Measurements from ENCODE around the gene SLC7A14. TPM values are rescaled to one million over a fixed set of nuclear protein-coding genes. Genes with fewer than 3 reads are reported as not detected.
A peak's percentile ranks its signal among the peaks of the same experiment; 100 is the strongest.

The SLC7A14 gene
- total and polyA plus RNA-seq, 2 experiments from 2014 or later = 0.05 TPM; not detected in 1

- H3K4me1 ChIP-seq (ENCODE audit: insufficient read depth) = no peaks in the 10 kb centered on the region
- H3K79me2 ChIP-seq (ENCODE audit: insufficient read depth) = no peaks in the 10 kb centered on the region
- no peaks in the 10 kb centered on the region for H4K20me1 ChIP-seq (ENCODE audit: insufficient read depth)
- no peaks in the 10 kb centered on the region for H3K27me3 ChIP-seq (replicated peaks; ENCODE audit: insufficient read depth)
- no peaks in the 10 kb centered on the region for H3K9me2 ChIP-seq (ENCODE audit: insufficient read depth)
- no peaks in the 10 kb centered on the region for H3F3A ChIP-seq (ENCODE audit: insufficient read depth)
- no peak for TF ChIP-seq EZH2phosphoT487 (IDR thresholded peaks at IDR 0.05; ENCODE audit: insufficient read depth, low read depth)
- no peak for TF ChIP-seq EZH2 (IDR thresholded peaks at IDR 0.05; ENCODE audit: insufficient read depth, poor library complexity, severe bottlenecking)
- H3K36me3 ChIP-seq (ENCODE audit: low read depth) = no peaks in the 10 kb centered on the region
- no peak overlapping the region for H3K4me3 ChIP-seq
- WGBS, 2 experiments (ENCODE audit: low coverage in 1 of 2, low lambda C conversion rate in 2 of 2, missing lambda C conversion rate in 2 of 2) = 87 to 90% methylated on average over 1 of the region's 1 CpG
- H2AFZ ChIP-seq = no peak overlapping the region
- H3K27ac ChIP-seq = no peak overlapping the region
- H3K9me3 ChIP-seq (ENCODE audit: low read depth) = no peaks in the 10 kb centered on the region
- no peak overlapping the region for H3K4me2 ChIP-seq (ENCODE audit: unreplicated experiment)
- in situ Hi-C loops (cut with MboI) = no loop called here
- no peak overlapping the region for H3K9ac ChIP-seq
- DNase-seq = no peak
These were observed 22.6 kb upstream of the SLC7A14 start for GRCh38 chr3:170608475-170608874.

- no peaks in the 10 kb centered on the region for H3K4me1 ChIP-seq (ENCODE audit: insufficient read depth)
- H4K20me1 ChIP-seq (ENCODE audit: insufficient read depth) = no peaks in the 10 kb centered on the region
- H3K9ac ChIP-seq = no peak overlapping the region
- H3K27me3 ChIP-seq (replicated peaks; ENCODE audit: insufficient read depth) = no peaks in the 10 kb centered on the region
- H3K9me2 ChIP-seq (ENCODE audit: insufficient read depth) = peaks cover 2% of the 10 kb centered on the region; the same call in 1 of the 2 replicates
- in situ Hi-C loops (cut with MboI) = no loop called here
- no peak for TF ChIP-seq EZH2 (IDR thresholded peaks at IDR 0.05; ENCODE audit: insufficient read depth, poor library complexity, severe bottlenecking)
- TF ChIP-seq EZH2phosphoT487 (IDR thresholded peaks at IDR 0.05; ENCODE audit: insufficient read depth, low read depth) = no peak
- no peak for DNase-seq
- H3K4me3 ChIP-seq = no peak overlapping the region
- H3K79me2 ChIP-seq (ENCODE audit: insufficient read depth) = no peaks in the 10 kb centered on the region
- H3K27ac ChIP-seq = no peak overlapping the region
- no peaks in the 10 kb centered on the region for H3K36me3 ChIP-seq (ENCODE audit: low read depth)
- no peak overlapping the region for H3K4me2 ChIP-seq (ENCODE audit: unreplicated experiment)
- WGBS, 2 experiments (ENCODE audit: low coverage in 1 of 2, low lambda C conversion rate in 2 of 2, missing lambda C conversion rate in 2 of 2) = 56 to 61% methylated on average over 3 of the region's 3 CpGs
- no peak overlapping the region for H2AFZ ChIP-seq
- H3F3A ChIP-seq (ENCODE audit: insufficient read depth) = no peaks in the 10 kb centered on the region
- H3K9me3 ChIP-seq (ENCODE audit: low read depth) = no peaks in the 10 kb centered on the region
These were observed 20.8 kb upstream of the SLC7A14 start for GRCh38 chr3:170606675-170607074.

- Histone ChIP-seq H3K4me2 (ENCODE audit: unreplicated experiment) (no peak overlapping the region), H2AFZ (no peak overlapping the region), H3K9me2 (ENCODE audit: insufficient read depth) (peaks cover 4% of the 10 kb centered on the region; the same call in 1 of the 2 replicates), H3K27me3 (replicated peaks; ENCODE audit: insufficient read depth) (no peaks in the 10 kb centered on the region), H3K27ac (no peak overlapping the region), H3K36me3 (ENCODE audit: low read depth) (no peaks in the 10 kb centered on the region), H3K4me3 (no peak overlapping the region), H4K20me1 (ENCODE audit: insufficient read depth) (no peaks in the 10 kb centered on the region), H3K79me2 (ENCODE audit: insufficient read depth) (no peaks in the 10 kb centered on the region), H3K9me3 (ENCODE audit: low read depth) (no peaks in the 10 kb centered on the region), H3K9ac (no peak overlapping the region), H3K4me1 (ENCODE audit: insufficient read depth) (no peaks in the 10 kb centered on the region), H3F3A (ENCODE audit: insufficient read depth) (no peaks in the 10 kb centered on the region)
- TF ChIP-seq EZH2 (IDR thresholded peaks at IDR 0.05; ENCODE audit: insufficient read depth, poor library complexity, severe bottlenecking) (no peak), EZH2phosphoT487 (IDR thresholded peaks at IDR 0.05; ENCODE audit: insufficient read depth, low read depth) (no peak)
- in situ Hi-C loops (cut with MboI) = no loop called here
- no peak for DNase-seq
These were observed 19.6 kb upstream of the SLC7A14 start for GRCh38 chr3:170605490-170605889.

- Histone ChIP-seq H3K4me2 (ENCODE audit: unreplicated experiment) (no peak overlapping the region), H3K27me3 (replicated peaks; ENCODE audit: insufficient read depth) (no peaks in the 10 kb centered on the region), H3K4me3 (no peak overlapping the region), H4K20me1 (ENCODE audit: insufficient read depth) (no peaks in the 10 kb centered on the region), H3K4me1 (ENCODE audit: insufficient read depth) (no peaks in the 10 kb centered on the region), H3F3A (ENCODE audit: insufficient read depth) (no peaks in the 10 kb centered on the region), H3K27ac (no peak overlapping the region), H2AFZ (no peak overlapping the region), H3K9me3 (ENCODE audit: low read depth) (no peaks in the 10 kb centered on the region), H3K36me3 (ENCODE audit: low read depth) (no peaks in the 10 kb centered on the region), H3K9me2 (ENCODE audit: insufficient read depth) (peaks cover 7% of the 10 kb centered on the region; the same call in 1 of the 2 replicates), H3K9ac (no peak overlapping the region), H3K79me2 (ENCODE audit: insufficient read depth) (no peaks in the 10 kb centered on the region)
- in situ Hi-C loops (cut with MboI) = no loop called here
- TF ChIP-seq EZH2phosphoT487 (IDR thresholded peaks at IDR 0.05; ENCODE audit: insufficient read depth, low read depth) (no peak), EZH2 (IDR thresholded peaks at IDR 0.05; ENCODE audit: insufficient read depth, poor library complexity, severe bottlenecking) (no peak)
- DNase-seq = peak; percentile 29
- 35 to 41% methylated on average over 5 of the region's 5 CpGs for WGBS, 2 experiments (ENCODE audit: low coverage in 1 of 2, low lambda C conversion rate in 2 of 2, missing lambda C conversion rate in 2 of 2)
These were observed 18.1 kb upstream of the SLC7A14 start for GRCh38 chr3:170603770-170604510.

Data from GM23248 (cell line).